ENCODE measurements around the gene EDDM3A.

DNA sequence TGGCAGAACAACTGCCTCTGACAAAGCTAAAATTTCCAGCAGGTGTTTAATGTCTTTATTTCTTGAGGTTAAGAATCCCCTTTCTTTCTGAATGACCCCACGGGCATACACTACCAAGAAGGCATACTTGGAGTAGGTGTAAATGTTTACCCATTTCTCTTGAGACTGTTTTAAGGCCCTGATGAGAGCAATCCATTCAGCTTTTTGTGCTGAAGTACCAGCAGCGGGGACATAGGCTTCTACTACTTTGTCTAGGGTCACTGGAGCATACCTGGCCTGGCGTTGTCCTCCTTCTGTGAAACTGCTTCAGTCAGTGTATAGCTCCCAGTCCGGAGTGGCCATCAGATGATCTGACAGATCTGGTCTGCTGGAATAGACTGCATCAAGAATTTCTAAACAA is 34.4 kb upstream of the EDDM3A start:
- TF ChIP-seq, protein P1, sequence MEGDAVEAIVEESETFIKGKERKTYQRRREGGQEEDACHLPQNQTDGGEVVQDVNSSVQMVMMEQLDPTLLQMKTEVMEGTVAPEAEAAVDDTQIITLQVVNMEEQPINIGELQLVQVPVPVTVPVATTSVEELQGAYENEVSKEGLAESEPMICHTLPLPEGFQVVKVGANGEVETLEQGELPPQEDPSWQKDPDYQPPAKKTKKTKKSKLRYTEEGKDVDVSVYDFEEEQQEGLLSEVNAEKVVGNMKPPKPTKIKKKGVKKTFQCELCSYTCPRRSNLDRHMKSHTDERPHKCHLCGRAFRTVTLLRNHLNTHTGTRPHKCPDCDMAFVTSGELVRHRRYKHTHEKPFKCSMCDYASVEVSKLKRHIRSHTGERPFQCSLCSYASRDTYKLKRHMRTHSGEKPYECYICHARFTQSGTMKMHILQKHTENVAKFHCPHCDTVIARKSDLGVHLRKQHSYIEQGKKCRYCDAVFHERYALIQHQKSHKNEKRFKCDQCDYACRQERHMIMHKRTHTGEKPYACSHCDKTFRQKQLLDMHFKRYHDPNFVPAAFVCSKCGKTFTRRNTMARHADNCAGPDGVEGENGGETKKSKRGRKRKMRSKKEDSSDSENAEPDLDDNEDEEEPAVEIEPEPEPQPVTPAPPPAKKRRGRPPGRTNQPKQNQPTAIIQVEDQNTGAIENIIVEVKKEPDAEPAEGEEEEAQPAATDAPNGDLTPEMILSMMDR (IDR thresholded peaks at IDR 0.05), result no peak
- TF ChIP-seq, protein P2, sequence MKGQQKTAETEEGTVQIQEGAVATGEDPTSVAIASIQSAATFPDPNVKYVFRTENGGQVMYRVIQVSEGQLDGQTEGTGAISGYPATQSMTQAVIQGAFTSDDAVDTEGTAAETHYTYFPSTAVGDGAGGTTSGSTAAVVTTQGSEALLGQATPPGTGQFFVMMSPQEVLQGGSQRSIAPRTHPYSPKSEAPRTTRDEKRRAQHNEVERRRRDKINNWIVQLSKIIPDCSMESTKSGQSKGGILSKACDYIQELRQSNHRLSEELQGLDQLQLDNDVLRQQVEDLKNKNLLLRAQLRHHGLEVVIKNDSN (IDR thresholded peaks at IDR 0.05; ENCODE audit: borderline replicate concordance, low read depth), result no peak
- TF ChIP-seq TAF1 (IDR thresholded peaks at IDR 0.05; ENCODE audit: borderline replicate concordance, low read depth, low read length) (no peak), NRF1 (IDR thresholded peaks at IDR 0.05; ENCODE audit: low read depth, low read length) (no peak)
